ENCODE data around the gene PDE3B.
"Not testable (repeated sequence)": the region's sequence is repeated elsewhere in the genome, so short reads cannot be mapped to it uniquely, and the experiment has no call there.

The PDE3B gene

GRCh38 chr11:14750911-14751310, 107.3 kb downstream of the PDE3B start:
- no peak for DNase-seq

GRCh38 chr11:14751975-14752407, 108.4 kb downstream of the PDE3B start:
- no peak for DNase-seq

GRCh38 chr11:14755140-14755539, 111.5 kb downstream of the PDE3B start:
- no peak for DNase-seq

GRCh38 chr11:14756349-14756748, 112.7 kb downstream of the PDE3B start:
- no peak for DNase-seq

GRCh38 chr11:14759300-14760012, 115.9 kb downstream of the PDE3B start:
- not testable (repeated sequence) for DNase-seq

GRCh38 chr11:14764179-14764578, 120.6 kb downstream of the PDE3B start:
- DNase-seq = no peak

- DNase-seq = peak; percentile 88
These were observed 121.2 kb downstream of the PDE3B start for GRCh38 chr11:14764579-14765527.

- no peak for DNase-seq
These were observed 123.0 kb downstream of the PDE3B start for GRCh38 chr11:14766585-14766984.

GRCh38 chr11:14768526-14769188, 125.1 kb downstream of the PDE3B start:
- peak; percentile 31 for DNase-seq

- peak; percentile 36 for DNase-seq
These were observed 130.2 kb downstream of the PDE3B start for GRCh38 chr11:14773755-14774154.

- no peak for DNase-seq
These were observed 131.1 kb downstream of the PDE3B start for GRCh38 chr11:14774721-14775120.

GRCh38 chr11:14775897-14776296, 132.3 kb downstream of the PDE3B start:
- no peak for DNase-seq

- DNase-seq = not testable (repeated sequence)
These were observed 134.9 kb downstream of the PDE3B start for GRCh38 chr11:14778460-14778859.

- no peak for DNase-seq
These were observed 140.2 kb downstream of the PDE3B start for GRCh38 chr11:14783788-14784187.

- no peak for DNase-seq
These were observed 140.6 kb downstream of the PDE3B start for GRCh38 chr11:14784230-14784629.

- peak; percentile 43 for DNase-seq
These were observed 146.4 kb downstream of the PDE3B start for GRCh38 chr11:14789879-14790484.

GRCh38 chr11:14793546-14793945, 149.9 kb downstream of the PDE3B start:
- DNase-seq = no peak

- not testable (repeated sequence) for DNase-seq
These were observed 152.4 kb downstream of the PDE3B start for GRCh38 chr11:14796028-14796427.

GRCh38 chr11:14803846-14804245, 160.2 kb downstream of the PDE3B start:
- DNase-seq = no peak

- no peak for DNase-seq
These were observed 165.9 kb downstream of the PDE3B start for GRCh38 chr11:14809466-14809865.

- no peak for DNase-seq
These were observed 169.2 kb downstream of the PDE3B start for GRCh38 chr11:14812757-14813156.

GRCh38 chr11:14813516-14813915, 169.9 kb downstream of the PDE3B start:
- DNase-seq = no peak

GRCh38 chr11:14818779-14819178, 175.2 kb downstream of the PDE3B start:
- DNase-seq = no peak
